ENCODE measurements around the gene KLKB1.

The KLKB1 gene

DNA sequence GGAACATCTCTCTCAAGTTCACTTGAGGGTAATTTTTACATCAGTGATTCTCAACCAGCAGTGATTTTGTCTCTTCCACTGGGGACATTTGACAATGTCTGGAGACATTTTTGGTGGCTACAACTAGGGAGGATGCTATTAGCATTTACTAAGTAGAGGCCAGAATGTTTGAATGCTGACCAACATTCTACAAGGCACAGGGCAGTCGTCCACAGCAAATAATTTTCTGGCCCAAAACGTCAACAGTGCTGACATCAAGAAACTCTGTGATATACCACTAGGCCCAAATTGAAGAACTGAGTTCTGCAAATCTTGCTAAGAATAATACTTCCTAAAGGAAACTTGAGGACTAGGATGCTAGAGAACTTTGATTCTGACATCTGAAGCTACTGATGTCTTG lies 7.1 kb downstream of the KLKB1 start (continued):
- no peak for TF ChIP-seq ZNF565 (CRISPR knock-in tag; conservative IDR thresholded peaks at IDR 0.05; ENCODE audit: low read depth)
- TF ChIP-seq BACH2 (CRISPR knock-in tag; IDR thresholded peaks at IDR 0.05; ENCODE audit: borderline replicate concordance) = no peak
- no peak for TF ChIP-seq TSHZ2 (CRISPR knock-in tag; IDR thresholded peaks at IDR 0.05)
- TF ChIP-seq OSR1 (CRISPR knock-in tag; IDR thresholded peaks at IDR 0.05) = no peak
- no peak for TF ChIP-seq ZFP3 (CRISPR knock-in tag; IDR thresholded peaks at IDR 0.05)

- ATAC-seq = no peak
- TF ChIP-seq ZC3H10 (CRISPR knock-in tag; IDR thresholded peaks at IDR 0.05) (no peak), ZNF70 (CRISPR knock-in tag; IDR thresholded peaks at IDR 0.05) (no peak), BACH2 (CRISPR knock-in tag; IDR thresholded peaks at IDR 0.05; ENCODE audit: borderline replicate concordance) (no peak), PPARA (CRISPR knock-in tag; IDR thresholded peaks at IDR 0.05; ENCODE audit: borderline replicate concordance) (no peak), ZNF8 (CRISPR knock-in tag; IDR thresholded peaks at IDR 0.05) (no peak), ISL1 (CRISPR knock-in tag; IDR thresholded peaks at IDR 0.05) (no peak), OSR1 (CRISPR knock-in tag; IDR thresholded peaks at IDR 0.05) (no peak), TSHZ2 (CRISPR knock-in tag; IDR thresholded peaks at IDR 0.05) (no peak), RARB (CRISPR knock-in tag; IDR thresholded peaks at IDR 0.05) (no peak), ZFP30 (CRISPR knock-in tag; IDR thresholded peaks at IDR 0.05) (no peak), TCF4 (CRISPR knock-in tag; IDR thresholded peaks at IDR 0.05; ENCODE audit: borderline replicate concordance) (no peak)
- TF ChIP-seq, protein P1, sequence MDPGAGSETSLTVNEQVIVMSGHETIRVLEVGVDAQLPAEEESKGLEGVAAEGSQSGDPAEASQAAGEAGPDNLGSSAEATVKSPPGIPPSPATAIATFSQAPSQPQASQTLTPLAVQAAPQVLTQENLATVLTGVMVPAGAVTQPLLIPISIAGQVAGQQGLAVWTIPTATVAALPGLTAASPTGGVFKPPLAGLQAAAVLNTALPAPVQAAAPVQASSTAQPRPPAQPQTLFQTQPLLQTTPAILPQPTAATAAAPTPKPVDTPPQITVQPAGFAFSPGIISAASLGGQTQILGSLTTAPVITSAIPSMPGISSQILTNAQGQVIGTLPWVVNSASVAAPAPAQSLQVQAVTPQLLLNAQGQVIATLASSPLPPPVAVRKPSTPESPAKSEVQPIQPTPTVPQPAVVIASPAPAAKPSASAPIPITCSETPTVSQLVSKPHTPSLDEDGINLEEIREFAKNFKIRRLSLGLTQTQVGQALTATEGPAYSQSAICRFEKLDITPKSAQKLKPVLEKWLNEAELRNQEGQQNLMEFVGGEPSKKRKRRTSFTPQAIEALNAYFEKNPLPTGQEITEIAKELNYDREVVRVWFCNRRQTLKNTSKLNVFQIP (CRISPR knock-in tag; IDR thresholded peaks at IDR 0.05; ENCODE audit: borderline replicate concordance, low read depth) = no peak
These were observed 8.8 kb downstream of the KLKB1 start for GRCh38 chr4:186236126-186236525.

GRCh38 chr4:186240452-186240847 lies 13.1 kb downstream of the KLKB1 start:
- TF ChIP-seq ZNF8 (CRISPR knock-in tag; IDR thresholded peaks at IDR 0.05) = no peak
- no peak for TF ChIP-seq OSR1 (CRISPR knock-in tag; IDR thresholded peaks at IDR 0.05)
- no peak for TF ChIP-seq ISL1 (CRISPR knock-in tag; IDR thresholded peaks at IDR 0.05)
- no peak for TF ChIP-seq ZNF70 (CRISPR knock-in tag; IDR thresholded peaks at IDR 0.05)
- TF ChIP-seq GLIS3 (CRISPR knock-in tag; IDR thresholded peaks at IDR 0.05) = no peak
- TF ChIP-seq, protein P1 (CRISPR knock-in tag; IDR thresholded peaks at IDR 0.05; ENCODE audit: borderline replicate concordance, low read depth) = no peak
- no peak for TF ChIP-seq ZC3H10 (CRISPR knock-in tag; IDR thresholded peaks at IDR 0.05)
- TF ChIP-seq CREB5 (CRISPR knock-in tag; IDR thresholded peaks at IDR 0.05; ENCODE audit: low read depth) = no peak
- no peak for TF ChIP-seq ARNTL (CRISPR knock-in tag; IDR thresholded peaks at IDR 0.05; ENCODE audit: borderline replicate concordance, low read depth)
- no peak for TF ChIP-seq PPARA (CRISPR knock-in tag; IDR thresholded peaks at IDR 0.05; ENCODE audit: borderline replicate concordance)
- no peak for TF ChIP-seq BACH2 (CRISPR knock-in tag; IDR thresholded peaks at IDR 0.05; ENCODE audit: borderline replicate concordance)
- TF ChIP-seq, protein P2, sequence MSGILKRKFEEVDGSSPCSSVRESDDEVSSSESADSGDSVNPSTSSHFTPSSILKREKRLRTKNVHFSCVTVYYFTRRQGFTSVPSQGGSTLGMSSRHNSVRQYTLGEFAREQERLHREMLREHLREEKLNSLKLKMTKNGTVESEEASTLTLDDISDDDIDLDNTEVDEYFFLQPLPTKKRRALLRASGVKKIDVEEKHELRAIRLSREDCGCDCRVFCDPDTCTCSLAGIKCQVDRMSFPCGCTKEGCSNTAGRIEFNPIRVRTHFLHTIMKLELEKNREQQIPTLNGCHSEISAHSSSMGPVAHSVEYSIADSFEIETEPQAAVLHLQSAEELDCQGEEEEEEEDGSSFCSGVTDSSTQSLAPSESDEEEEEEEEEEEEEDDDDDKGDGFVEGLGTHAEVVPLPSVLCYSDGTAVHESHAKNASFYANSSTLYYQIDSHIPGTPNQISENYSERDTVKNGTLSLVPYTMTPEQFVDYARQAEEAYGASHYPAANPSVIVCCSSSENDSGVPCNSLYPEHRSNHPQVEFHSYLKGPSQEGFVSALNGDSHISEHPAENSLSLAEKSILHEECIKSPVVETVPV (CRISPR knock-in tag; IDR thresholded peaks at IDR 0.05) = no peak
- no peak for TF ChIP-seq CSDC2 (CRISPR knock-in tag; IDR thresholded peaks at IDR 0.05)
- no peak for TF ChIP-seq ZFP3 (CRISPR knock-in tag; IDR thresholded peaks at IDR 0.05)
- no peak for TF ChIP-seq PATZ1 (CRISPR knock-in tag; IDR thresholded peaks at IDR 0.05; ENCODE audit: borderline replicate concordance)
- no peak for ATAC-seq
